RPMI7951 (cell line): ENCODE measurements around the gene VCX. TPM values are rescaled to one million over a fixed set of nuclear protein-coding genes. Genes with fewer than 3 reads are reported as not detected.
"Not testable (repeated sequence)": the region's sequence is repeated elsewhere in the genome, so short reads cannot be mapped to it uniquely, and the experiment has no call there.

Experiments
- DNase-seq: peaks from one replicate; pipeline ENCODE4 v3.0.0-alpha.2; 2012; ENCODE audit warnings: low read depth
- total RNA-seq: library from RNA; depleted of rRNA; stranded (reverse); fragments of >200 nt; shearing (Covaris generic); gene quantifications from 2 replicates; pipeline ENCODE4 v1.2.3, GENCODE V29; 2014; rRNA removed

VCX gene
- not detected in 2 replicates for total RNA-seq

GRCh38 chrX:7842871-7843270 lies at the start of gene VCX:
VCX (plus strand) TSS chrX:7843171; CDS start chrX:7843204, 33 bp downstream.
- not testable (repeated sequence) for DNase-seq

GRCh38 chrX:7798327-7798726 lies 44.6 kb upstream of the VCX start:
- DNase-seq, result no peak

GRCh38 chrX:7801711-7802110 lies 41.3 kb upstream of the VCX start:
- no peak for DNase-seq

- no peak for DNase-seq
These were observed 27.7 kb upstream of the VCX start for GRCh38 chrX:7815166-7815805.

- DNase-seq, result no peak
These were observed 14.4 kb upstream of the VCX start for GRCh38 chrX:7828594-7828993.

GRCh38 chrX:7841084-7841805 lies 1.7 kb upstream of the VCX start:
- DNase-seq, result no peak

- DNase-seq, result no peak
These were observed 9.2 kb downstream of the VCX start for GRCh38 chrX:7852166-7852565.

GRCh38 chrX:7872042-7872441 lies 29.1 kb downstream of the VCX start:
- DNase-seq, result no peak

GRCh38 chrX:7876957-7877356 lies 34.0 kb downstream of the VCX start:
- DNase-seq, result no peak

- peak; percentile 2 for DNase-seq
These were observed 46.2 kb downstream of the VCX start for GRCh38 chrX:7889135-7889534.

GRCh38 chrX:7889680-7890079 lies 46.7 kb downstream of the VCX start:
- DNase-seq, result peak; percentile 0

- DNase-seq, result no peak
These were observed 49.0 kb downstream of the VCX start for GRCh38 chrX:7891928-7892327.

Other genes with a start within 250 kb of the VCX start
- 3.2 and 3.4 TPM in 2 replicates for gene PNPLA4, start 84.2 kb downstream of the VCX start, total RNA-seq